ENCODE data around the gene DTHD1.

GRCh38 chr4:36241771-36242170, 39.6 kb upstream of the DTHD1 start:
- TF ChIP-seq POLR2A (IDR thresholded peaks at IDR 0.05) (no peak), CTCF (IDR thresholded peaks at IDR 0.05) (no peak)
